ENCODE results near the gene FAM180A. TPM values are rescaled to one million over a fixed set of nuclear protein-coding genes. Genes with fewer than 3 reads are reported as not detected.

The FAM180A gene
- total and polyA plus RNA-seq, 2 donors (not counting 1 experiment from before 2014, with no cell fraction given) = not detected

DNA sequence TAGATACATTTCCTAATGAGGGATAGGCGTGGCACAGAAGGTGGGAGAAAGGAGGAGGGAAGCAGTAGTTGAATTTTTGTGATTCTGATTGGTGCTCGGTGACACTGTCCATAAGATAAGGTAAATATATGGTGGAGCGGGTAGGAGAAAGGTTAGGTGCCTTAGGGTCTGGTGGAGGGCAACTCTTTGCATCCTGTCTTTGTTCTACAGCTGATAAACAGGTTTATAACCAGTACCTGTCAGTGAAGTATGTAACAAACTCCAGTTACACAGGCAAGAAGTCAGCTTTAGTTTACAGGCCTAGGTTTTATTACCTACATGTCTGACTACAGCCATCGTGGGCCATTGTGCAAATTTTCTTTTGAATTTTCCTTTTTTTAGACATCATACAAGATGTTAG is 10.9 kb upstream of the FAM180A start:
- Histone ChIP-seq H3K4me1 (ENCODE audit: control insufficient read depth in 2 of 2, insufficient read depth in 2 of 2, low read length in 2 of 2) (peaks cover 0 to 4% of the 10 kb centered on the region in 2 donors), H3K4me2 (replicated peaks; ENCODE audit: low read depth, low read length, poor library complexity, severe bottlenecking) (no peak overlapping the region), H2AFZ (ENCODE audit: insufficient read depth, low read depth, low read length, poor library complexity, severe bottlenecking) (no peak overlapping the region), H3K27ac (ENCODE audit: low read length in 2 of 2) (no peak overlapping the region), H4K20me1 (ENCODE audit: control insufficient read depth, insufficient read depth, low read length, poor library complexity, severe bottlenecking) (no peaks in the 10 kb centered on the region), H3K9ac (ENCODE audit: low read length) (no peak overlapping the region), H3K79me2 (ENCODE audit: control insufficient read depth, insufficient read depth, low read length) (no peaks in the 10 kb centered on the region), H3K9me3 (ENCODE audit: control extremely low read depth in 1 of 3, control insufficient read depth in 2 of 3, insufficient read depth in 1 of 3, low read length in 2 of 3) (peaks cover 0 to 4% (median 0%) of the 10 kb centered on the region in 3 donors), H3K4me3 (ENCODE audit: control extremely low read depth in 1 of 5, extremely low read depth in 1 of 5, insufficient read depth in 1 of 5, low read depth in 2 of 5, low read length in 4 of 5) (no peak overlapping the region), H3K36me3 (replicated peaks in 1 of 2; ENCODE audit: control extremely low read depth in 1 of 2, control insufficient read depth in 1 of 2, extremely low read depth in 1 of 2, insufficient read depth in 2 of 2, low read length in 1 of 2) (no peaks in the 10 kb centered on the region), H3K27me3 (replicated peaks in 1 of 4; ENCODE audit: control extremely low read depth in 1 of 4, control insufficient read depth in 3 of 4, insufficient read depth in 4 of 4, low read length in 3 of 4) (peaks cover 0 to 17% (median 0%) of the 10 kb centered on the region in 4 experiments)
- Mint-ChIP-seq H3K27me3 (peaks cover 35% of the 10 kb centered on the region), H3K4me3 (no peak overlapping the region), H3K4me1 (no peaks in the 10 kb centered on the region), H3K27ac (no peak overlapping the region), H3K9me3 (ENCODE audit: insufficient read depth) (peaks cover 6% of the 10 kb centered on the region)
- no peak for TF ChIP-seq CTCF (IDR thresholded peaks at IDR 0.05)
- TF ChIP-seq EZH2 (IDR thresholded peaks at IDR 0.05; ENCODE audit: borderline replicate concordance, insufficient read depth, low read depth, low read length, poor library complexity, severe bottlenecking) = no peak
- intact Hi-C loops (cut with micrococcal nuclease) = no loop called here
- ChIA-PET POLR2A (no interaction called here), CTCF (no interaction called here)
- DNase-seq (no peak), ATAC-seq (ENCODE audit: low read depth) (no peak)
- WGBS (ENCODE audit: insufficient coverage) = 94% methylated on average over 2 of the region's 4 CpGs

GRCh38 chr7:135758531-135758932 is 9.9 kb upstream of the FAM180A start:
- H4K20me1 ChIP-seq (ENCODE audit: control insufficient read depth, insufficient read depth, low read length, poor library complexity, severe bottlenecking) = no peaks in the 10 kb centered on the region
- no peak overlapping the region for H3K4me3 Mint-ChIP-seq
- TF ChIP-seq CTCF (IDR thresholded peaks at IDR 0.05) (no peak), EZH2 (IDR thresholded peaks at IDR 0.05; ENCODE audit: borderline replicate concordance, insufficient read depth, low read depth, low read length, poor library complexity, severe bottlenecking) (no peak)
- H3K9me3 Mint-ChIP-seq (ENCODE audit: insufficient read depth) = peaks cover 6% of the 10 kb centered on the region
- ATAC-seq (ENCODE audit: low read depth) (no peak), DNase-seq (no peak)
- H2AFZ ChIP-seq (ENCODE audit: insufficient read depth, low read depth, low read length, poor library complexity, severe bottlenecking) = no peak overlapping the region
- peaks cover 0 to 17% (median 0%) of the 10 kb centered on the region in 4 experiments for H3K27me3 ChIP-seq (replicated peaks in 1 of 4; ENCODE audit: control extremely low read depth in 1 of 4, control insufficient read depth in 3 of 4, insufficient read depth in 4 of 4, low read length in 3 of 4)
- H3K4me1 ChIP-seq (ENCODE audit: control insufficient read depth in 2 of 2, insufficient read depth in 2 of 2, low read length in 2 of 2) = peaks cover 0 to 4% of the 10 kb centered on the region in 2 donors
- no peak overlapping the region for H3K27ac Mint-ChIP-seq
- no peaks in the 10 kb centered on the region for H3K36me3 ChIP-seq (replicated peaks in 1 of 2; ENCODE audit: control extremely low read depth in 1 of 2, control insufficient read depth in 1 of 2, extremely low read depth in 1 of 2, insufficient read depth in 2 of 2, low read length in 1 of 2)
- no peak overlapping the region for H3K4me2 ChIP-seq (replicated peaks; ENCODE audit: low read depth, low read length, poor library complexity, severe bottlenecking)
- H3K79me2 ChIP-seq (ENCODE audit: control insufficient read depth, insufficient read depth, low read length) = no peaks in the 10 kb centered on the region
- H3K9me3 ChIP-seq (ENCODE audit: control extremely low read depth in 1 of 3, control insufficient read depth in 2 of 3, insufficient read depth in 1 of 3, low read length in 2 of 3) = peaks cover 0 to 4% (median 0%) of the 10 kb centered on the region in 3 donors
- H3K4me3 ChIP-seq (ENCODE audit: control extremely low read depth in 1 of 5, extremely low read depth in 1 of 5, insufficient read depth in 1 of 5, low read depth in 2 of 5, low read length in 4 of 5) = no peak overlapping the region
- H3K9ac ChIP-seq (ENCODE audit: low read length) = no peak overlapping the region
- H3K27ac ChIP-seq (ENCODE audit: low read length in 2 of 2) = no peak overlapping the region
- no peaks in the 10 kb centered on the region for H3K4me1 Mint-ChIP-seq
- ChIA-PET CTCF (no interaction called here), POLR2A (no interaction called here)
- 83% methylated on average over 4 of the region's 5 CpGs for WGBS (ENCODE audit: insufficient coverage)
- intact Hi-C loops (cut with micrococcal nuclease) = no loop called here
- peaks cover 33% of the 10 kb centered on the region for H3K27me3 Mint-ChIP-seq

All from B cell (primary cell).